GM18858 (cell line): Measurements from ENCODE around the gene IPO13.

Experiments
- ATAC-seq: cut with Tn5 transposase; IDR thresholded peaks from one replicate; pipeline ENCODE4 v1.9.1; 2021; ENCODE audit not compliant: unreplicated experiment

Gene IPO13

DNA sequence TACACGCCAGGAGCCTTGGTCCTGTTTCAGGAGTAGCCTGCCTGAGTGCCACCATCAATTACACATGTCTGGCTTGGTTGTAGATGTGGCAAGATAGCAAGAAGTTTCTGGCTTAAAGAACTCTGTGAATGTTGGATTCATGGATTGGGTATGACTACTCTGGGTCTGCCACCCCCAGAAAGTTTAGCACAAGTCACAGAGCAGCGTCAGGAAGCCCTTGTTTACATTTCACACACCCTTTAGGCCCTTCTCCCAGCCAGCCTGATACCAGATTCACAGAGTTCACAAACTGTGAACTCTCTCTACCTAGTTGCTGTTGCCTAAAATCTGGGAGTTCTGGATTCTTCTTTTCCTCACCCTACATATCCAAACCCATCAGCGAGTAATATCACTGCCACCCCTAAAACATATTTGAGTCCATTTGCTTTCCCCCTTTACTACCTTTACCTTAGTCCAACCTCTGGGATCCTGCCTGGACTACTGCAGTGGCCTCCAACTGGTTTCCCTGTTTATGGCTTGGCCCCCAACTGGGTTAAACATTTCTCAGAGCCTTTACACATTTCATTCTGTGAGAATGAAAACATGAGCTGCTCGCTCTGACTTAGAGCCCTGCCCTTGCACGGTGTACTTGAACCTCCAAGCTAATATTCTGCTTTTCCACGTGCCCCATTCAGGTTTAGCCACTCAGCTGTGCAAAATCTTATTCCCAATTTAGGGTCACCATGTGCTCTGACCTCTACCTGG, 40.6 kb downstream of the IPO13 start:
- ATAC-seq: no peak

DNA sequence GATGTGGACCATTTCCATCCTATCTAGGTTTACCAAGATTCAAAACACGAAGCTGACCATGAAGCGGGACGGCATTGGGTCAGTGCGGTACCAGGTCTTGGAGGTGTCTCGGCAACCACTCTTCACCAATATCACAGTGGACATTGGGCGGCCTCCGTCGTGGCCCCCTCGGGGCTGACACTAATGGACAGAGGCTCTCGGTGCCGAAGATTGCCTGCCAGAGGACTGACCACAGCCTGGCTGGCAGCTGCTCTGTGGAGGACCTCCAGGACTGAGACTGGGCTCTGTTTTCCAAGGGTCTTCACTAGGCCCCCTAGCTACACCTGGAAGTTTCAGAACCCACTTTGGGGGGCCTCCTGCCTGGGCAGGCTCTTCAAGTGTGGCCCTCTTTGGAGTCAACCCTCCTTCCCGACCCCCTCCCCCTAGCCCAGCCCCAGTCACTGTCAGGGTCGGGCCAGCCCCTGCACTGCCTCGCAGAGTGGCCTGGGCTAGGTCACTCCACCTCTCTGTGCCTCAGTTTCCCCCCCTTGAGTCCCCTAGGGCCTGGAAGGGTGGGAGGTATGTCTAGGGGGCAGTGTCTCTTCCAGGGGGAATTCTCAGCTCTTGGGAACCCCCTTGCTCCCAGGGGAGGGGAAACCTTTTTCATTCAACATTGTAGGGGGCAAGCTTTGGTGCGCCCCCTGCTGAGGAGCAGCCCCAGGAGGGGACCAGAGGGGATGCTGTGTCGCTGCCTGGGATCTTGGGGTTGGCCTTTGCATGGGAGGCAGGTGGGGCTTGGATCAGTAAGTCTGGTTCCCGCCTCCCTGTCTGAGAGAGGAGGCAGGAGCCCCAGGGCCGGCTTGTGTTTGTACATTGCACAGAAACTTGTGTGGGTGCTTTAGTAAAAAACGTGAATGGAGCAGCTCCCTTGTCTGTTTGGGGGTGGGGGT, 43.8 kb downstream of the IPO13 start:
- no peak for ATAC-seq

DNA sequence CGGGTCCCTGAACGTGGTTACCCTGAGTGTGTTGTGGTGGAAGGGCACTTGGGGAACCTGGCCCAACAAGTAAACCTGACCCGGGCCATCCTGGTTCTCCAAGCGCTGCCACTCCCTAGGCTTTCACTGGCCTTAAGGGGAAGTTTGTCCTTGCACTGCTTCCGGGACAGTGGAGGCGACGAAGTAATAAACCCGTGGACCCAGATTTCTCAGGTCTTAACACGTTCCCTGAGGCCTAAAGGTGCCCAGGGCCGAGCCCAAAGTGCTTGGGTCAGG, 44.4 kb downstream of the IPO13 start:
- ATAC-seq: no peak

DNA sequence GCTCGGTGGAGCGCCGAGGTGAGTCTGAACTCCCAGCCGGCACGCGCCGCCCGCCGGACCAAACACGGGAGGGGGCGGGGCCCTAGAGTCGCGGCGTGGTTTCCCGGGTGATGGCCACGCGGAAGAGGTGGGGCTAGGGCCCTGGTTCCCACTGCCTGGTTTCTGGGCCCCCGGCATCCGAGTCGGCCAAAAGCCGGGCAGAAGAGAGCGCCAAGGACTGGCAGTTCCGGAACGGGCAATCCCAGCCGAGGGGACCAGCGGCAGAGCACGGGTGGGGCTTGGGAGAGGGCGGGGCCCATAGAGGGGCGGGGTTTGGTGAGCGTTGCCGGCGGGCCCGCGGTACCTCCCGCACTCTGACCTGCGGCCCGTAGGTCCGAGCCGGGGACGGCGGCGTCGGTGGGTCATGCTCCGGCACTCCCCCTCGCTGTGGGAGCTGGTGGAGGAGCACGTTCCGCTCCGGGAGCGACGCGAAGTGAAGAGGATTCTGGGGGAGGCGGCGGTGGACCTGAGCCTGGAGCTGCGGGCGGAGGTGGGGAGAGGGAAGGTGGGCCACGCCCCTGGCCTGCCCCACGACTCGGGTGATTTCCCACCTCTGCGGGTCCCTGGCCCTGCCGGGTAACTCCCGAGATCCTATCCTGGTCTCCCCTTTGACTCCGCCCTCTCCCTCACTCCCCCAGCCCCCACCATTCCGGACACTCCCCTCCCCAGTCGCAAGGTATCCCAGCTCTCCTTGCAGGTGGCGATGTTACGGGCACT, 44.9 kb downstream of the IPO13 start, which contains the start of gene CCDC24:
Gene CCDC24 (plus strand): TSS at position 124 of the 756 bp plus-strand sequence. CDS start 280 bp downstream, at position 404.
- peak; percentile 60 for ATAC-seq

DNA sequence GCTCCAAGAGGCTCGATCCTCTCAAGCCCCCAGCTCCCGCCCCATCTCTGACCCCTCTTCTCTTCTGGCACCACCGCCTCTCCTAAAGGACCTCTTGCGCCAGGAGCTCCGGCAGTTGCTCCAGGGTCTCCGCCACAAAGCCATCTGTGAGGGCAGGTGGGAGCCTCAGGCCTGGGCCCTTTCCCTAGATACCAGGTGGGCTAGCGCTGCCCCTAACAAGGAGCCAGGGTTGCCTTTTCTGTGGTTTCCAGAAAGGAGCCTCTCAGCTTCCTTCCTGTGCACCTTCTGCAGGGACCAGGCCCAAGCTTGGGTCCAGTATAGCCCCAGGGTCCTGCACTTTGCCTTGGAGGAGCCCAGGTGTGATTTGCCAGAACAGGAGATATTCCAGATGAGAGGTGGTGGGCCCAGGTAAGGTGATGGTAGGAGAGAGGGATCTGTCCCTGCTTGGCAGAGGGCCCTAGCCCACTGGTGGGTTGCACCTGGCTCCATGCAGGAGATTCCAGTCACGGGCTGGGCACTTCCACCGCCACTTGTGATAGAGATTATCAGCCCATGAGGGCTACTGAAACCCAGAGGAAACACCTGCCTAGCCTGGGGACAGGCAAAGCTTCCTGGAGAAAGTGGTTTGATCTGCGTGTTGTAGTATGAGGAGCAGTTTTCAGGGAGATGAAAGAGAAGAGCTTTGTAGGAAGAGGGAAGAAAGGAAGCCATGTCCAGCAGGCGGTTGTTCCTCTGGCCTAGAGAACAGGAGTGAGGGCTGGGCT, 45.7 kb downstream of the IPO13 start:
- ATAC-seq: no peak

DNA sequence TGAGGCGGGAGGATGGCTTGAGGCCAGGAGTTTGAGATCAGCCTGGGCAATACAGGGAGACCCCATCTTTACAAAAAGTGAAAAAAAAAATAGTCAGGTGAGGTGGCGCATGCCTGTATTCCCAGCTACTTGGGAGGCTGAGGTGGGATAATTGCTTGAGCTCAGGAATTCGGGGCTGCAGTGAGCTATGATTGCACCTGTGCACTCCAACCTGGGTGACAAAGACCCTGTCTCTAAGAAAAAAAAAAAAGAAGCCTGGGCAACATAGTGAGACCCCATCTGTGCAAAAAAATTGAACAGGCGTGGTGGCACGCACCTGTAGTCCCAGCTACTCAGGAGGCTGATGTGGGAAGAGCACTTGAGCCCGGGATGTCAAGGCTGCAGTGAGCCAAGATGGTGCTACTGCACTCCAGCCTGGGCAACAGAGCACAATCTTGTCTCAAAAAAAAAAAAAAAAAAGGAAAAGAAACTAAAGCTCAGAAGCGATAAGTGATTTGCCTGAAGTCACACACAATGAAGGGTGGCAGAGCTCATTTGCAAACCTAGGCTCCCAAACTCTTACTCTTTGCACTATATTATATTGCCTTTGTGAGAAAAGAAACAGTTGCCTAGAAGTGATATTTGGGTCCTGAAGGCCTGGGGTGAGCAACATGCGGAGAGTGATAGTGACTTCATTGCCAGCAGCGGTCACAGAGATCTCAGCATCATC, 46.6 kb downstream of the IPO13 start:
- ATAC-seq: no peak

DNA sequence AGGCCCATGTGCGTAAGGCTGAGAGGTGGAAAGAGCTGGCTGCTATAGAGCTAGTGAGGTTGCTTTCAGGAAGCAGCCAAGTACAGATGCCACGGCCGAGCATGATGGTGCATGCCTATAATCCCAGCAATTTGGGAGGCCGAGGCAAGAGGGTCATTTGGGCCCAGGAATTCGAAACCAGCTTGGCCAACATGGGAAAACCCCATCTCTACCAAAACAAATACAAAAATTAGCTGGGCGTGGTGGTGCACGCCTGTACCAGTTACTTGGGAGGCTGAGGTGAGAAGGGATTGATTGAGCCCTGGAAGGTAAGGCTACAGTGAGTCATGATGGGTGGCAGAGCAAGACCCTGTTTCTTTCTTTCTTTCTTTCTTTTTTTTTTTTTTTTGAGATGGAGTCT, 47.3 kb downstream of the IPO13 start:
- no peak for ATAC-seq

DNA sequence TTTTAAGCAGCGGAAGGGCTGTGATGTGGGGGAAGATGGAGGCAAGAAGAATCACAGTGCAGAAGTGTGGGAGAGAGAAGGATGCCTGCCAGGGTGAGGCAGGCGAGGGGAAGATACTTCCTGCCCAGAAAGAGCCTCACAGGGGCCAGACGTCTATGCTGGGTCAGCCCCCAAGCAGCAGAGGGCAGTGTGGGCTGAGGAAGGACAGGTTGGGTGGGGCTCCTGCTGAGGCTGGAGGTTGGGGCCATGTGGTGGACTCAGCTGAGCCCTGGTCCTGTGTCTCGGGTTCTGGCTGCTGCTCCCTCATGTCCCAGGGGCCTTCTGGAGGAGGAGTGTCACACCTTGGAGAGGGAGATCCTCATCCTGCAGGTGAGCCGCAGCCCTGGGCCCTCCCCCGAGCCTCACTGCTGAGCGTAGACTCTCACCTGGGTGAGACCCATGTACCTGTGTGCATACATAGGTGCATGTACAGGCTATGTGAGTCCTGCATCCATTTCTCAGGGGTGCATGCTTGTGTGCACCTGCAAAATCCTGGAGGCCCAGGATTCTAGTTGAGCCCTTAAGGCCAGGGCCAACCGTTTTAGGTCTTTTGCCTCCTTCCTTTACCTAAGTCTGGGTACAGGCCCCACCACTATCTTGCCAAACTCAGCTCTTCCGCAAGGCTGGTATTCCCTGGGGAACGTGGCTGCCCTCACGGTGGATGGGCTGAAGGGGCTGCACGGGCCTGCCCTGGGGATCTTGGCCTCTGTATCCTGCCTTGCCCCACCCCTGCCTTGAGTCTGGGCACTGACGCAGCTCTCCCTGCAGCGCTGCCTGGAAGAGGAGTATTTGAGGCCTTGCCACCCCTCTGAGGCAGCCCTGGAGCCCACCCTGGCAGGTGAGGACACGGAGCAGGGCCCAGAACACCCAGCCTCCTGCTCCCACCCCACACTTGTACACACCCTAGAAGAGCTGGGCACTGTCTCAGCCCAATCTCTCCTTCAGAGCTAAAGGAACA, 48.3 kb downstream of the IPO13 start:
- no peak for ATAC-seq

DNA sequence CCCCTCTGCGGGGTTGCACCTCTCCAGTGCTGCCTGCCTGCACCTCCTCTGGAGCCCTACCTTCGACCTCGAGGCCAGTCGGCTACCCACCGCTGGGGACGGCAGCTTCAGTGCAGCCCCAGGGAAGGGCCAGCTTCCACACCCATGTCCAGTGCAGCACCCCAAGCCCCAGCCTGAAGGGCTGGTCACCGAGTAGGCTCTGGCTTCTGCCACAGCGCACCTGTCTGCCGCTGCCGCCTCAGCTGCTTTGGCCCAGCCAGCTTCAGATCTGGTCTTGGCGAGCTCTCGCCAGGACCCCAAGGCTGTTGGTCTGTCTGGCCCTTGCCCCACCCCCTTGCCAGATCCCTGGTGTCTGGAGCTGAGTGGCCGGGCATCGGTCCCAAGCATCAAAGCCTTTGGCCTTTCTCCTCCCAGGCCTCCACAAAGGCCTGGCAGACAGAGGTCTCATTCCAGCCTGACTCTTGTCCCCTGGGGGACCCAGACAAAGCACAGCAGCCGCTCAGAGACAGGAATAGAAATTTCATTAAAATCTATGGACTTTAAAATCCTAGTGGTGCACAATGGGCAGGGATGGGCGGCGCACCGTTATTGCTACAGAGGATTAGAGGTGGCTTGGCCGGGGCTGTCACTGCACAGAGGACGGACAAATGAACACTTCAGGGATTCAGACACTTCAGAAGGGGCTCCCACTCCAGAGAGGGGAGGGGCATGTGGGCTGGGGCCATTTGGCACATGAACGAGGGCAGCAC, 49.4 kb downstream of the IPO13 start:
- no peak for ATAC-seq

DNA sequence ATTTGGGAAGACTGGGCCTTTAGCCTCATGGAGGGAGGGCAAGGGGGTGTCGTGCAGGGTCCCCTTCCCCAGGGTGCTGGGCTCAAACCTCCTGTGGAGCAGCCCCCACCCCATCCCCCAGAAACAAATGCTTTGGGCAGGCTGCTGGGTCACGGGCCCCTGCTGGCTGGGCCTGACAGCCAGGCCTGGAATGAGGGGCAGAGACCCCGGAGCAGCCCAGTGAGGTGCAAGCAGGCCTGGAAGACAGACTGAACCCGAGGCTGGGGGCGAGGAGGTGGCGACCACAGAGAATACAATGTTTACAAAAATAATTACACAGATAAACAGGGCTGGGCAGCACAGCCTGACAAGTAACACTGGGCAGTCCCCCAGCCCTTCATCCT, 50.0 kb downstream of the IPO13 start:
- no peak for ATAC-seq

DNA sequence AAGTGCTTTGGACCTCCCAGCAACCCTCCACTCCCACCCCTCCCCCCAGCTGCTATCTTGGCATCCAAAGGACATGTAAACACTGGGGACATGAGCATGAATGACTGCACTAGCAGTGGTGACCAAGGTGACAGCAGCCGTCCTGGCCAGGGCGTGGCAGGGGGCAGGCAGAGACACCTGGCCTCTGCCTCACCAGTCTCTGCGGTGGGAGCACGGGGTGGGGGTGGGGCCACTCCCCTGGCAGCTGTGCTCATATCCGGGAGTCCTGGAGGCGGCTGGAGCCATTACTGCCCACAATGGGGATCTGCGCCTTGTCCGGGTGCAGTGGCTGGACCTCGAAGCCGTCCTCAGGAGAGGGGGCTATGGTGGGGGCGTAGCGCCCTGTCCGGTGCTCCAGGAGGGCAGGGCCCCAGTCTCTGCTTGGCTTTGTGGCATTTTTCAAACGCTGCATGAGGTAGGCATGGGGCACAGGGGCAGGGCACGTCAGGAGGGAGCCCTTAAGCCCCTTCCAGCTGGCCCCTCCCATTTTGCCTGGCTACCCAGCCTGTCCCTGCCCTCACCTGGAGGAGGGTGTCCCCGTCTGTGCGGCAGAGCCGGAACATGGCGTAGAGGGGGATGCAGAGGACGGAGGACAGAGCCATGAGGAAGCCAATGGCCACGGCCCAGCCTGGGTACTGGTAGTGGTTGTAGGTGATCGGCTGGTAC, 50.7 kb downstream of the IPO13 start:
- no peak for ATAC-seq

DNA sequence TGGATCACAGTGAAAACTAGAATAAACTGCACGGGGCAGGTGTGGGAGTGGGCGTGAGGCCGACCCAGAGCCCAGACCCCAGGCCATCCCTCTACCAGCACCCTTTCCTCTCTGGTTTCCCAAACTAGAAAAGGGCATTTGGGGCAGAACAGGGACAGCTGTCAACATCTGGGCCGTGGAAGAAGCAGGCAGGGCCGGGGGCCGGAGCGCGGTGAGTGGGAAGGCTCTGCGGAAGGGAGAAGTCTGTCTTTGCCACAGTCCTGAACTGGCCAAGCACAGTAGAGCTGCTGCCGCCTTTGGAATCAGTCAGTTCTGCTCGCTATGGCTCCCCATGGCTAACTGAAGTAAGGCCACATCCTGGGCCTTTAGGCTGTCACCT, 51.2 kb downstream of the IPO13 start:
- ATAC-seq: no peak

DNA sequence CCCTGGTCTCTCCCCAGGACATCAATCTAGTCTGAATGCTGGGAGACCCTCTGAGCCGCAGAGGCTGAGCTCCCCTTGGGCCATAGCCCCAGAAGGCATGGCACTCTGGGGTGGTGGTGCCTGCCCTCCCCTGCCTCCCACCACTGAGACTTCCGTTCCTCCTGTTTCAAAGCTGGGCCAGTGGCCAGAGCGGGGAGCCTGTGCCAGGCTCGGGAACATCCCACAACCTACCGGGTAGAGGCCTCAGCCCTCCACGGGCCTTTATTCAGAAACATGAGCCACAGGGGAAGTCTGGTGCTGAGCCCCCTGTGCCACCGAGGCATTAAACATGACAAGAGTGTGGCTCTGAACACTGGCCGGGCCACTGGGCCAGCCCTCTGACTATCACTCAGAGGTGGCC, 52.7 kb downstream of the IPO13 start:
- no peak for ATAC-seq

DNA sequence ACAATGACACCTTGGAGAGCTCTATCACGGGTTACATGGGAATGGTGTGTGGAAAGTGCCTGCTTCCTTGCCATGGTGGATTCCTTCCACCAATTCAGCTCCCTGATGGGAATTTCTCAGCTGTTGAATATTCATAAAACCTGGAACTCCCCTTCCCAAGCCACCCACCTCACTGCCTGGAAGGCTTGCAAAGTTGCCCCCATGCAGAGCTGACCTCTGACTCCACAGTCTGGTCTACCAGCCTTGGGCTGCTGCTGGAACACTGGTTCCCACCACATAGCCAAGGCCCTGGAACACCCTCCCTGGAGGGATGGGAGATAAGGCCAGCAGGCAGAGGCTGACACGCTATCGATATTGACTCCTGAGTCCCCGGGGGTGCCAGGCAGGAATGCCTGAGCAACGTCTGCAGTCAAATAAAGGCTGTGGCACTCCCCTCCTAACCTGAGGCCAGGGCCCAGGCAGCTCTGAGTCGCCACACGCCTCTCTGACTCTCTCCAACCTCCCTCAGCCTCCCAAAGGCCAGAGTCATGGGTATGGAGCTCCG, 53.4 kb downstream of the IPO13 start:
- ATAC-seq: no peak

DNA sequence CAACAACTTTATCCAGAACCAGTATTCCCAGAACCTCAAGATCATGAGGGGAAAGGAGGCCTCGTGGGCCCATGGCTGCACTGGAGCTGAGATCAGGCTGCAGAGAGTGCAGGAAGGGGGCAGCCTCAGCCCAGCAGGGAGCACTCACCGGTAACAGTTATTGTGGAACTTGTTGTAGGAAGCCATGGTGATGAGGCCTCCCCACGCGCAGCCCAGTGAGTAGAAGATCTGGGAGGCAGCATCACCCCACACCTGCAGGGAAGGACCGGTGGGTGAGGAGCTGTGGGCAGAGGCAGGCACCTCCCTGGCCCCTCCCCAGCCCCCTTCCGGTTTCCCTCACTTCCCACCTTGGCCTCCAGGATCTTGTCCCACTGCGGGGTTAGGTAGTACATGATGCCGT, 55.4 kb downstream of the IPO13 start:
- ATAC-seq: no peak

DNA sequence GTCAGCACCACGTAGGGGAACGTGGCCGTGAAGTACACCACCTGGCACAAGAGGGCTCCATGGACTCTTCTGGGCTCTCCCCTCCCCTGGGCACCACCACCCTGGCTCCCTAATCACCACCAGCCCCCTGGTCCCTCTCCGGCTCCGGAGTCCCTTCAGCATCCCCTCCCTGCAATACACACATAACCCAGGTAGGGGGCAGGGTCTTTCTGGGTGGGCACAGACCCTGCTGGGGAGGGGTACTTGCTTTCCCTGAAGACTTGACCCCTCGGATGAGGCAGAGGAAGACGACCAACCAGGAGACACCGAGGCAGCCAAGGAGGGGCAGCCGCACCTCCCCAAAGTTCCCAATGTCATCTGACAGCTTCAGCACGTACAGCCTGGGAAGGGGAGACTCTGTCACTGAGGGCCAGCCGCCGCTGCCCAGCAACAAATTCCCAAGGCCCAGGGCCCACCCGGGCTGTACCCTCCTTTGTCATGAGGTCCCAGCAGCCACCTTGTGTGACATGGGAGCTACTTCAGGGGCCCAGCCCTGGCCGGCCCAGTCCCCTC, 55.9 kb downstream of the IPO13 start:
- ATAC-seq: no peak

DNA sequence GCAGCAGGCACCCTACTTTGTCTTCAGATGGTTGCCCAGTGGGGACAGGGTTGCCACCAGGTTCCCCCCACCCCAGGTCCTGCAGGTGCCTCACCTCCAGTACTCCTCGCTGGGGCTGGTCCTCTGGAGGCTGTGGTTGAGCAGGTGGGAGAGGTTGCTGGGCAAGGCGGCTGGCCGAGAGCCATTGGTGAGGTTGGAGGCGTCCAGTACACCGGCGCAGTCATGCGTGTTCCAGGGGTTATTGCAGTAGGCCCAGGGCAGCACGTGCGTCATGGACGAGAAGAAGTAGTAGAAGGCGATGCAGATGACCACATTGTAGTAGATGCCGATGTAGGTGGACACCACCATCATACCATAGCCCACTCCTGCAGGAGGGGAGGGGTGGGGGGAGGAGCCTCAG, 61.5 kb downstream of the IPO13 start:
- ATAC-seq: no peak
